Central memory CD8-positive, alpha-beta T cell (primary cell): ENCODE data around the gene FGF22.

Experiments
- ATAC-seq: fragments of 150-1000 bp; cut with Tn5 transposase; replicated peaks from 2 replicates; pipeline ENCODE4 v1.10.0; 2022; ENCODE audit warnings: mild to moderate bottlenecking, moderate FRiP score, moderate number of reproducible peaks; ENCODE audit not compliant: poor library complexity, severe bottlenecking; ENCODE audit errors: extremely low read depth
- DNase-seq, 2 donors: peaks; one replicate each; pipeline ENCODE4 v3.0.0; 2021; ENCODE audit warnings: low spot score in 2 of 2
- H3K27ac Mint-ChIP-seq: one replicate; pipeline ENCODE4 v1.8.0; 2022; ENCODE audit warnings: low read depth, mild to moderate bottlenecking, moderate library complexity, mixed read lengths
- H3K27me3 Mint-ChIP-seq: one replicate; pipeline ENCODE4 v1.8.0; 2022; ENCODE audit warnings: mixed read lengths
- H3K36me3 Mint-ChIP-seq: one replicate; pipeline ENCODE4 v1.8.0; 2022; ENCODE audit warnings: mild to moderate bottlenecking, moderate library complexity, mixed read lengths; ENCODE audit not compliant: insufficient read depth
- H3K4me1 Mint-ChIP-seq: one replicate; pipeline ENCODE4 v1.8.0; 2022; ENCODE audit warnings: mixed read lengths
- H3K4me3 Mint-ChIP-seq: one replicate; pipeline ENCODE4 v1.8.0; 2022; ENCODE audit warnings: mild to moderate bottlenecking, moderate library complexity, mixed read lengths
- H3K9me3 Mint-ChIP-seq: one replicate; pipeline ENCODE4 v1.8.0; 2022; ENCODE audit warnings: mixed read lengths

The FGF22 gene

GRCh38 chr19:610801-611480 is 28.7 kb upstream of the FGF22 start:
- peaks cover 10% of the 10 kb centered on the region for H3K36me3 Mint-ChIP-seq
- peak; percentile 64 for ATAC-seq
- peak overlapping the region; percentile 83 for H3K27ac Mint-ChIP-seq
- H3K9me3 Mint-ChIP-seq: no peaks in the 10 kb centered on the region
- peaks cover 17% of the 10 kb centered on the region for H3K4me1 Mint-ChIP-seq
- peak in 1 of 2 donors; percentile 43 for DNase-seq
- peak overlapping the region; percentile 81 for H3K4me3 Mint-ChIP-seq
- H3K27me3 Mint-ChIP-seq: no peaks in the 10 kb centered on the region

GRCh38 chr19:611481-611868 is 28.2 kb upstream of the FGF22 start:
- no peak for DNase-seq
- Mint-ChIP-seq H3K4me1 (peaks cover 17% of the 10 kb centered on the region), H3K9me3 (no peaks in the 10 kb centered on the region), H3K36me3 (peaks cover 10% of the 10 kb centered on the region), H3K4me3 (peak overlapping the region; percentile 81), H3K27ac (peak overlapping the region; percentile 83), H3K27me3 (no peaks in the 10 kb centered on the region)
- ATAC-seq: peak; percentile 71

GRCh38 chr19:612941-613340 is 26.7 kb upstream of the FGF22 start:
- no peak overlapping the region for H3K27ac Mint-ChIP-seq

GRCh38 chr19:613732-614567 is 25.7 kb upstream of the FGF22 start:
- H3K36me3 Mint-ChIP-seq: peaks cover 21% of the 10 kb centered on the region
- no peaks in the 10 kb centered on the region for H3K27me3 Mint-ChIP-seq
- H3K4me1 Mint-ChIP-seq: peaks cover 17% of the 10 kb centered on the region
- H3K27ac Mint-ChIP-seq: no peak overlapping the region
- DNase-seq: no peak
- no peaks in the 10 kb centered on the region for H3K9me3 Mint-ChIP-seq
- no peak for ATAC-seq
- peak overlapping the region; percentile 19 for H3K4me3 Mint-ChIP-seq

More at GRCh38 chr19:612941-613340, 26.7 kb upstream of the FGF22 start:
- peaks cover 14% of the 10 kb centered on the region for H3K36me3 Mint-ChIP-seq
- no peaks in the 10 kb centered on the region for H3K9me3 Mint-ChIP-seq
- DNase-seq (no peak), ATAC-seq (no peak)
- H3K27me3 Mint-ChIP-seq: no peaks in the 10 kb centered on the region
- peaks cover 17% of the 10 kb centered on the region for H3K4me1 Mint-ChIP-seq
- no peak overlapping the region for H3K4me3 Mint-ChIP-seq

GRCh38 chr19:615619-616018 is 24.1 kb upstream of the FGF22 start:
- no peaks in the 10 kb centered on the region for H3K9me3 Mint-ChIP-seq
- no peaks in the 10 kb centered on the region for H3K27me3 Mint-ChIP-seq
- H3K4me1 Mint-ChIP-seq: peaks cover 11% of the 10 kb centered on the region
- no peak for DNase-seq
- peak overlapping the region; percentile 34 for H3K4me3 Mint-ChIP-seq
- H3K27ac Mint-ChIP-seq: no peak overlapping the region
- no peak for ATAC-seq
- peaks cover 24% of the 10 kb centered on the region for H3K36me3 Mint-ChIP-seq

- ATAC-seq: no peak
- Mint-ChIP-seq H3K27me3 (no peaks in the 10 kb centered on the region), H3K4me1 (peaks cover 6% of the 10 kb centered on the region), H3K4me3 (no peak overlapping the region), H3K36me3 (peaks cover 21% of the 10 kb centered on the region), H3K9me3 (no peaks in the 10 kb centered on the region), H3K27ac (no peak overlapping the region)
- no peak for DNase-seq
These were observed 23.5 kb upstream of the FGF22 start for GRCh38 chr19:616062-616700.

GRCh38 chr19:616747-617526 is 22.7 kb upstream of the FGF22 start:
- Mint-ChIP-seq H3K27ac (no peak overlapping the region), H3K27me3 (no peaks in the 10 kb centered on the region), H3K4me3 (no peak overlapping the region), H3K36me3 (peaks cover 24% of the 10 kb centered on the region), H3K4me1 (no peaks in the 10 kb centered on the region), H3K9me3 (no peaks in the 10 kb centered on the region)
- no peak for DNase-seq
- no peak for ATAC-seq

- H3K4me1 Mint-ChIP-seq: no peaks in the 10 kb centered on the region
- H3K27me3 Mint-ChIP-seq: no peaks in the 10 kb centered on the region
- DNase-seq (no peak), ATAC-seq (no peak)
- no peak overlapping the region for H3K27ac Mint-ChIP-seq
- no peak overlapping the region for H3K4me3 Mint-ChIP-seq
- H3K9me3 Mint-ChIP-seq: no peaks in the 10 kb centered on the region
- H3K36me3 Mint-ChIP-seq: peaks cover 23% of the 10 kb centered on the region
These were observed 22.0 kb upstream of the FGF22 start for GRCh38 chr19:617551-618246.

- no peak overlapping the region for H3K27ac Mint-ChIP-seq
- peaks cover 23% of the 10 kb centered on the region for H3K36me3 Mint-ChIP-seq
- no peaks in the 10 kb centered on the region for H3K4me1 Mint-ChIP-seq
- ATAC-seq: no peak
- no peak for DNase-seq
- H3K9me3 Mint-ChIP-seq: no peaks in the 10 kb centered on the region
- no peaks in the 10 kb centered on the region for H3K27me3 Mint-ChIP-seq
- H3K4me3 Mint-ChIP-seq: no peak overlapping the region
These were observed 21.4 kb upstream of the FGF22 start for GRCh38 chr19:618247-618619.

GRCh38 chr19:618674-619285 is 20.9 kb upstream of the FGF22 start:
- ATAC-seq (no peak), DNase-seq (no peak)
- H3K36me3 Mint-ChIP-seq: peaks cover 23% of the 10 kb centered on the region
- no peaks in the 10 kb centered on the region for H3K9me3 Mint-ChIP-seq
- H3K4me3 Mint-ChIP-seq: no peak overlapping the region
- H3K4me1 Mint-ChIP-seq: no peaks in the 10 kb centered on the region
- no peak overlapping the region for H3K27ac Mint-ChIP-seq
- H3K27me3 Mint-ChIP-seq: no peaks in the 10 kb centered on the region

GRCh38 chr19:619286-620002 is 20.2 kb upstream of the FGF22 start:
- Mint-ChIP-seq H3K27ac (no peak overlapping the region), H3K36me3 (peaks cover 23% of the 10 kb centered on the region), H3K27me3 (no peaks in the 10 kb centered on the region), H3K9me3 (no peaks in the 10 kb centered on the region), H3K4me1 (no peaks in the 10 kb centered on the region), H3K4me3 (no peak overlapping the region)
- no peak for ATAC-seq
- DNase-seq: no peak
